ENCODE results near the gene SF3A2. TPM values are rescaled to one million over a fixed set of nuclear protein-coding genes. Genes with fewer than 3 reads are reported as not detected.

SF3A2 gene
- total RNA-seq, 4 donors from 2014 or later: 23.9 to 29.2 (median 26.5) TPM

GRCh38 chr19:2214251-2214650 is 22.4 kb upstream of the SF3A2 start:
- H3K27me3 ChIP-seq: no peaks in the 10 kb centered on the region
- H3K36me3 ChIP-seq: peaks cover 0 to 89% of the 10 kb centered on the region in 2 donors
- no peaks in the 10 kb centered on the region for H3K4me1 ChIP-seq
- ATAC-seq: no peak
- intact Hi-C loops (cut with DNase I; ENCODE audit: low total_unique reads): no loop called here
- no peaks in the 10 kb centered on the region for H3K9me3 ChIP-seq
- in situ Hi-C loops (cut with MboI; ENCODE audit: low sequenced_read_pairs in 4 of 4): no loop called here
- H3K4me3 ChIP-seq: no peak overlapping the region
- DNase-seq: no peak
- TF ChIP-seq, protein P1, sequence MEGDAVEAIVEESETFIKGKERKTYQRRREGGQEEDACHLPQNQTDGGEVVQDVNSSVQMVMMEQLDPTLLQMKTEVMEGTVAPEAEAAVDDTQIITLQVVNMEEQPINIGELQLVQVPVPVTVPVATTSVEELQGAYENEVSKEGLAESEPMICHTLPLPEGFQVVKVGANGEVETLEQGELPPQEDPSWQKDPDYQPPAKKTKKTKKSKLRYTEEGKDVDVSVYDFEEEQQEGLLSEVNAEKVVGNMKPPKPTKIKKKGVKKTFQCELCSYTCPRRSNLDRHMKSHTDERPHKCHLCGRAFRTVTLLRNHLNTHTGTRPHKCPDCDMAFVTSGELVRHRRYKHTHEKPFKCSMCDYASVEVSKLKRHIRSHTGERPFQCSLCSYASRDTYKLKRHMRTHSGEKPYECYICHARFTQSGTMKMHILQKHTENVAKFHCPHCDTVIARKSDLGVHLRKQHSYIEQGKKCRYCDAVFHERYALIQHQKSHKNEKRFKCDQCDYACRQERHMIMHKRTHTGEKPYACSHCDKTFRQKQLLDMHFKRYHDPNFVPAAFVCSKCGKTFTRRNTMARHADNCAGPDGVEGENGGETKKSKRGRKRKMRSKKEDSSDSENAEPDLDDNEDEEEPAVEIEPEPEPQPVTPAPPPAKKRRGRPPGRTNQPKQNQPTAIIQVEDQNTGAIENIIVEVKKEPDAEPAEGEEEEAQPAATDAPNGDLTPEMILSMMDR (IDR thresholded peaks at IDR 0.05 in 4 of 5, conservative IDR thresholded peaks at IDR 0.05 in 1 of 5): no peak
- TF ChIP-seq POLR2A (IDR thresholded peaks at IDR 0.05): no peak
- peak overlapping the region in 2 of 4 donors; percentile 16 to 24 for H3K27ac ChIP-seq

- ATAC-seq (no peak), DNase-seq (no peak)
- TF ChIP-seq, protein P1 (IDR thresholded peaks at IDR 0.05 in 4 of 5, conservative IDR thresholded peaks at IDR 0.05 in 1 of 5): no peak
- TF ChIP-seq POLR2A (IDR thresholded peaks at IDR 0.05): no peak
- Histone ChIP-seq H3K27ac (no peak overlapping the region), H3K9me3 (no peaks in the 10 kb centered on the region), H3K36me3 (peaks cover 0 to 85% of the 10 kb centered on the region in 2 donors), H3K27me3 (no peaks in the 10 kb centered on the region), H3K4me1 (no peaks in the 10 kb centered on the region), H3K4me3 (no peak overlapping the region)
- intact Hi-C loops (cut with DNase I; ENCODE audit: low total_unique reads): no loop called here
- in situ Hi-C loops (cut with MboI; ENCODE audit: low sequenced_read_pairs in 4 of 4): no loop called here
Measured at GRCh38 chr19:2215281-2215751, 21.3 kb upstream of the SF3A2 start.

DNA sequence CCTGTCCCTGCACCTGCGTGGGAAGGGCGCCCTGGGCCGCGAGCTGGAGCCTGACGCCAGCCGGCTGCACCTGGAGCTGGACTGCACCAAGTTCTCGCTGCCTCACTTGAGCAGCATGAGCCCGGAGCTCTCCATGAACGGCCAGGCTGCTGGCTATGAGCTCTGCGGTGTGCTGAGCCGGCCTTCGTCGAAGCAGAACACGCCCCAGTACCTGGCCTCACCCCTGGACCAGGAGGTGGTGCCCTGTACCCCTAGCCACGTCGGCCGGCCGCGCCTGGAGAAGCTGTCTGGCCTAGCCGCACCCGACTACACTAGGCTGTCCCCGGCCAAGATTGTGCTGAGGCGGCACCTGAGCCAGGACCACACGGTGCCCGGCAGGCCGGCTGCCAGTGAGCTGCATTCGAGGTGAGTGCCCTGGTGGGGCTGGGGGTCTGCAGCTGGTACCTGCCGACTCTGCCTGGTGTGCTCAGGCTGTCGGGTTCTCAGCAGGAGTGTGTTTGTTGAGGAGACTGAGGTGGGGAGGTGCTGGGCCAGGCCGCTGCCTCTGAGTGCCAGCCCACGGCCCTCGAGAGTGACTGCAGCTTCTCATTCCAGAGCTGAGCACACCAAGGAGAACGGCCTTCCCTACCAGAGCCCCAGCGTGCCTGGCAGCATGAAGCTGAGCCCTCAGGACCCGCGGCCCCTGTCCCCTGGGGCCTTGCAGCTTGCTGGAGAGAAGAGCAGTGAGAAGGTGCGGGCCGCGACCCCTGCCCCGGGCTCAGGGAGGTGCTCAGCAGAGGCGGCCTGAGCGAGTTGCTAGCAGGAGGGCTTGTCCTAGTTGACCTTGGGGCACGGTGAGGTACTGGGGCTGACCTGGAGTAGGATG is 20.0 kb upstream of the SF3A2 start:
- no peak overlapping the region for H3K27ac ChIP-seq
- no peak overlapping the region for H3K4me3 ChIP-seq
- in situ Hi-C loops (cut with MboI; ENCODE audit: low sequenced_read_pairs in 4 of 4): no loop called here
- TF ChIP-seq, protein P1 (IDR thresholded peaks at IDR 0.05 in 4 of 5, conservative IDR thresholded peaks at IDR 0.05 in 1 of 5): no peak
- TF ChIP-seq POLR2A (IDR thresholded peaks at IDR 0.05): no peak
- intact Hi-C loops (cut with DNase I; ENCODE audit: low total_unique reads): no loop called here
- H3K36me3 ChIP-seq: peaks cover 0 to 85% of the 10 kb centered on the region in 2 donors
- ATAC-seq (no peak), DNase-seq (no peak)
- no peaks in the 10 kb centered on the region for H3K27me3 ChIP-seq
- no peaks in the 10 kb centered on the region for H3K9me3 ChIP-seq
- no peaks in the 10 kb centered on the region for H3K4me1 ChIP-seq

DNA sequence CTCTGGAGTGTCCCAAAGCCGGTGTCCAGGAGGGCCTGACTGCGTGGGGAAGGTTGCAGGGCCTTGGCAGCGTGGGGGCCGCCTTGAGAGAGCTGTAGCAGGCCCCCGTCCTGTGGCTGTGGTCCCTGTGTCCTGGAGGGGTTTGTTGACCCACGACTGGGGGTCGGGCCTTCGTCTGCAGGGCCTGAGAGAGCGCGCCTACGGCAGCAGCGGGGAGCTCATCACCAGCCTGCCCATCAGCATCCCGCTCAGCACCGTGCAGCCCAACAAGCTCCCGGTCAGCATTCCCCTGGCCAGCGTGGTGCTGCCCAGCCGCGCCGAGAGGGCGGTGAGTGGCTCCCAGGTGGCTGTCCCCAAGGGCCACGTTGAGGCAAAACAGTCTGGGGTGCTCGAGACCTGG is 19.0 kb upstream of the SF3A2 start:
- no peak overlapping the region for H3K27ac ChIP-seq
- H3K36me3 ChIP-seq: peaks cover 0 to 78% of the 10 kb centered on the region in 2 donors
- no peaks in the 10 kb centered on the region for H3K9me3 ChIP-seq
- intact Hi-C loops (cut with DNase I; ENCODE audit: low total_unique reads) (no loop called here), in situ Hi-C loops (cut with MboI; ENCODE audit: low sequenced_read_pairs in 4 of 4) (no loop called here)
- TF ChIP-seq POLR2A (IDR thresholded peaks at IDR 0.05): no peak
- TF ChIP-seq, protein P1 (IDR thresholded peaks at IDR 0.05 in 4 of 5, conservative IDR thresholded peaks at IDR 0.05 in 1 of 5): no peak
- H3K4me3 ChIP-seq: no peak overlapping the region
- H3K27me3 ChIP-seq: no peaks in the 10 kb centered on the region
- DNase-seq: no peak
- ATAC-seq: no peak
- no peaks in the 10 kb centered on the region for H3K4me1 ChIP-seq

All from gastrocnemius medialis (tissue), 4 donors.